HG03575 (cell line): ENCODE measurements around the gene AKAP12.
A peak's percentile ranks its signal among the peaks of the same experiment; 100 is the strongest.
"Not testable (repeated sequence)": the region's sequence is repeated elsewhere in the genome, so short reads cannot be mapped to it uniquely, and the experiment has no call there.

ENCODE experiments used
- ATAC-seq: cut with Tn5 transposase; IDR thresholded peaks from one replicate; pipeline ENCODE4 v1.9.1; 2021; ENCODE audit not compliant: unreplicated experiment, insufficient number of reproducible peaks, low FRiP score; ENCODE audit errors: extremely low read depth

AKAP12 gene

DNA sequence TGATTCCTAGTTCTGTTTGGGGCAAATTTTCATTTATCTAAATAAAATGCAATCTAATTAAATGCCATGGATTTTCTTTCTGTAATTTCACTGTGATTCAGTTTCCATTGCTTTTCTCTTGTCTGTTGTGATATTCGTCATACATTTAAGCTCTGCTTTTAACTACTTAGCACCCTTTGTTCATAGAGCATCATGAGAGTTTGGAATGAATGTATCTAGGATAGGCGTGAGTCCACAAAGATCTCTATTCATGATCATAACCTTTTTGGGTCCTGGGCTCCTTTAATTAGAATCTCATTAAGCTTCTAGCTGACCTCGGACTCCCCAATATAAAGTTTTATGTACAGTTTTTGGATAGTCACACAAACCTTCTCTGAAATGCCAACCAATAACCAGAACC is 118.7 kb downstream of the AKAP12 start:
- ATAC-seq = no peak

DNA sequence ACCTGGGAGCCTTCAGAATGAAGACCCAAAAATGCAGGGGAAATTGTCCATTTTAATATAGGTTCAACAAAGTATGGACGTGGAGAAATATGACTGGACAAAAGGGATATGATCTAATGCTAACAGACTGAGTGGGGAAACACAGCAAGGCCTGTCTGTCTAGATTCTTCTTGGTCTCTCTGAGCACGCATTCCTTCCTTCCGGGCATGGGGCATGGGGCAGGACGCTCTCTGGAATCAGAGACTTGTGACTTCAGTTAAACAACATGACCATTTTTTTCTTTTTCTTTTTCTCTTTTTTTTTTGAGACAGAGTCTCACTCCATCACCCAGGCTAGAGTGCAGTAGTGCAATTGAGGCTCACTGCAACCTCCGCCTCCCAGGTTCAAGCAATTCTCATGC is 119.7 kb downstream of the AKAP12 start:
- ATAC-seq = no peak

DNA sequence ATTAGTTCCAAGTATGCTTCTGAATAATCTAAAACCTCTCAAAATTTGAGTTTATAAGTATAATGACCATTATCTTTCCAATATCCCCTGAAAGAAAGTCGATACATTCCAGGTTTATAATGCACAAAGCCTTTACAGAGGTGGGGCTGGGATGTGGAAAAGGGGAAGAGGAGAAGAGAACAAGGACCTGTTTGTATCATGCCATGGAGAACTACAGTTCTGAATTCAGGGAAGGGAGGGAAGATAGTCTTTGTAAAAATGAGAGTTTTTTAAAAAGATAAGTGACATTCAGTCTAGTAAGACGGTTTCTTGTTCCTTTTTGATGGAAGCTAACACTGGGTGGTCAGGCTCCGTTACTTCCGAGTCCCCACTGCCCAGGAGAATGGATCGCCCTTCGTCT is 125.5 kb downstream of the AKAP12 start:
- ATAC-seq = no peak

DNA sequence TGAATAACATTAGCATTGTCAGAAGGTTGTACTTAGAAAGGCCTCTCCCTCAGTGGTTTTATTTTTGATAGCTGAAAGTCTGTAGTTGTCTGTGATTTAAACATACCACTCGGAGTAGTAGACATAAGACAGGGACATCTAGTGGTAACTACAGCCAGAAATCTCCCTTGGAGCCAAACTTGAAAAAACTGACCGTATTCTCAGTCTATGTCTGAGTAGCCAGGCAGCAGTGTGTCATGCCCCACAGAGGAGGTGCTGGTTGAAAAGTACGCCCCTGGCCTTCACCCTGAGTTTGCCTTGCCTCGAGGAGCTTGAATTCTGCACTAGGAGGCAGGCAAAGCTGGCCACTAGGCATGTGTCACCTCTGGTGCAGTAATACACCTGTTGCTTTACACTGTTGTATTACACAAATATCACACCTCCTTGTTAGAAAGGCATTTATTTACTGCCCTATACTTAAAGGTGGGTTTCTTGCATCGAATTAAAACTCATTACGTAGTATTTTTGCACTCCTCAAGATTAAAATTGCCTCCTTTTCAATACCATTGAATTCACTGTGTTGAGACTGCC is 130.8 kb downstream of the AKAP12 start:
- no peak for ATAC-seq

DNA sequence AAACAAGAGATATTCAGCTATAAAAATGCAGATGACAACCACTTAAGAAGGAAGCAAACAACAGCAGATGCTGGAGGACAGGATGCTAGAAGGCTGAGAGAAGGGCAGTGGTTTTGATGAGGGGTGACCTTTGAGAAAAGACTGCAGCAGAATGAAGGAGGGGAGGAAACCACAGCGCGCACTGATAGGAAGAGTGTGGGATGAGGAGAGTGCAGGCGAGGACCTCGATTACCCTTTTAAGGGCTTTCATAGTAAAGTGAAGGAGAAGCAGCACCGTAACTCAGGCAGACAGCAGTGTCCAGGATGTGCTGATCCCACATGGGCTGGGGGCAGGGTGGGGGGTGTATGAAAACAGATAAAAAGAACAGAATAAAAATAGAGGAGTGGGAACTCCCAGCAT is 132.4 kb downstream of the AKAP12 start:
- ATAC-seq = no peak

DNA sequence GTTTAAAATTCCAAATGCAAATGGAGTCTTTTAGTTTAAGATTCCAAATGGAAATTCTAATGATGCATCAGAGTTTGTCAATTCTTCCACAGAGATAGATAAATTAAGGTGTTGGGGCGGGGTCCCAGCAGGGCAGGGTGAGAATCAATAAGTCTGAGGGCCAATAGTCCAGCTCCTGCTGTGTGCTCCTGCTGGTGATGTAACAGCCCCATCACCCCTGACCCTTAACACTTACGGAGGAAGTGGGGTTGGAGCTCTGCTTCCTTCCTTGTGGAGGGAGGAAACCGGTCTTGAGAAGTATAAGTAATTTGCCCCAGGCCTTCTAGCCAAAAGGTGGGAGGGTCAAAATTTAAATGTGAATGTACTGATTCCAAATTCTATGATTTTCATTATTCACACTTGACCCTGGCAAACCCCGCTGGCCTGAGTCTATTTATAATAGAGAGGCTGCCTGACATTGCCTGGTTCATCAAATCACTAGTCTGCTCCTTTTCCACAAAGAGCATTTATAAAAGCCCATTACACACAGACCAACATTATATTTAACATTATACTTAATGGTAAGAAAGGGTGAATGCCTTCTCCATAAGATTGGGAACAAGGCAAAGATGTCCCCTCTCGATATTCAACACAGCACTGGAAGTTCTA is 134.4 kb downstream of the AKAP12 start:
- no peak for ATAC-seq

DNA sequence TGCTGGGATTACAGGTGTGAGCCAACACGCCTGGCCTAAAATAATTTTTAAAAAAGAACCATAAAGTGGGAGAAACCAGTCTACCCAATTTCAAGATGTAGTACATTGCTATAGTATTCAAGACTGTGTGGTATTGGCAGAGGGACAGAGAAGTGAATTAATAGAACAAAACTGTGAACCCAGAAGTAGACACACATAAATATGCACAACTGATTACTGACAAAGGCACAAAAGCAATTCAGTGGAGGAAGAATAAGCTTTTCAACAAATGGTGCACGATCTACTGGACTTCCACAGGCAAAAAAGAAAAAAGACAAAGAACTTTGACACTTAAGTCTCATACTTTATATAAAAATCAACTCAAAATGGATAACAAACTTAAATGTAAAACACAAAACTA is 136.1 kb downstream of the AKAP12 start:
- ATAC-seq = no peak

DNA sequence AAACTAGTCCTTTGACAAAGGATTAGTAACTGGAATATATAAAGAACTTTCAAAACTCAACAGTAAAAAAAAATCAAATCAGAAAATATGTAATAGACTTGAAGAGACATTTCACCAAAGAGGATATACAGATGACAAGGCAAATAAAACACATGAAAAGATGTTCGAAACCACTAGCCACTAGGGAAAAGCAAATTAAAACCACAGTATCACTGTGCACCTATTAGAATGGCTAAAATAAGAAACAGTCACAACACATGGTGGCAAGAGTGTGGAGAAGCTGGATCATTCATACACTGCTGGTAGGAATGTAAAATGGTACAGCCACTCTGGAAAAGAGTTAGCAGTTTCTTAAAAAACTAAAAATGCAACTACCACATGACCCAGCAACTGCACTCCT is 136.7 kb downstream of the AKAP12 start:
- no peak for ATAC-seq

DNA sequence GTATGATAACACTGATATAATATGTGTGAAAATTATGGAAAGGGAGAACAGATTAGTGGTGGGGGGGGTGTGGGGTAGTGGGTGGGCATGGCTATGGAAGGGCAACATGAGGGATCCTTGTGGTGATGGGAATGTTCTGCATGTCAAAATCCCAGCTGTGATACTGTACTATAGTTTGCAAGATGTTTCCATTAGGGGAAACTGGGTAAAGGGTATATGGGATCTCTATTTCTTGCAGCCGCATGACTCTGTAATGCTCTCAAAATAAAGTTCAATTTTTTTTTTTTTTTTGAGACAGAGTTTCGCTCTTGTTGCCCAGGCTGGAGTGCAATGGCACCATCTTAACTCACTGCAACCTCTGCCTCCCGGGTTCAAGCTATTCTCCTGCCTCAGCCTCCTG is 137.3 kb downstream of the AKAP12 start:
- ATAC-seq = no peak

DNA sequence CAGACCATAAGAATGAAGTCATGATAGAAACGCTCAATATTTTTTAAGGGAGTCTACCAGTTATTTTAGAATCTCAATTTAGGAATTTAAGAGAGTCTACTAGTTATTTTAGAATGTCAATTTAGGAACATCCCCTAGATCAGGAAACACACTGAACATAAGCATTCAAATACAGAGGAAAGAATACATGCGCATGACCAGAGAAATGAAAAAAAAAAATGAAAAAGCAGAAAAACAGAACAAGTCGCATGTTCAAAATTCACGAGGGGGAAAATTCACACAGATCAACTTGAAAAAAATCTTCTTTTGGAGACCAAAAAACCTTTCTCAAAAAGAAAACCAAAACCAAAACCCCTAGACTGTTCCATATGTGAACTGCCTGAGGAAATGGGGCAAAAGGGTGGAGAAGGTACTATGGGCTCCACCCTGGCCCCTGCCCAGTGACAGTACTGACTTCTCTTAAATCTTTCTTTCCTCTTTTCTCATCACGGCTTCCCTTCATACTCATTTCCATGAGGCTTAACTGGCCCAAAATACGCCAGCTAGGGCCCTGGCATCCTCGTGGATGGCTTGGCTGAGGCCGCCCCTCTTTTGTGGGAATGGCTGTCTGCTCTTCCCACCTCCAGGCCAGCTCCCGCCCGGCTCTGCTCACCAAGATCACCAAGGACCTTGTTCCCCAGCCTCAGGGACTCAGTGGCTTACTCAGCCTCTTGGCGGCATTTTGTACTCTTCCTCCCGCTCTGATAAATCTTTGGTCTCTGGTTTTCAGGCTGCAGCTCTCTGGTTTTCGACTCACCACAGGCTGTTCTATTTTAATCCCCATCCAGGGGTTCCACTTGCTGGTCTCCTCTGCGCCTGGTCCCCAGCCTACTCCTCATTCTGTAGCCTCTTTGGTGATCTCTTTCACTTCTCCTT is 140.4 kb downstream of the AKAP12 start:
- ATAC-seq = no peak

DNA sequence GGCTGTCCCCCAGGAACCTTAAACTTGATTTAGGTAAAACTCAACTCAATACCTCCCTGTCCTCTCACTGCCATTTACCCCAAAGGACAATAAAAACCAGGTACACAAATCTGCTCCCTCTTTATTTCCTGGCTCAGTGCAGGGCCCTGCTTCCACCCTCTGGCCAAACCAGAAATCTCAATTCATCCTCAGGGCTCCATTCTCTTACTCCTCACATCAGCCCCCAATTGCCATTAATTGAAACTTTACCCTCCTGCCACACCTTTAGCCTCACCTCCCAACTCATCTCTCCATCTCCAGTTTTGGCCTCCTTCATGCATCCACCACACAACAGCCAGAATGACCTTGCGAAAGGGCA is 141.1 kb downstream of the AKAP12 start:
- ATAC-seq = no peak

DNA sequence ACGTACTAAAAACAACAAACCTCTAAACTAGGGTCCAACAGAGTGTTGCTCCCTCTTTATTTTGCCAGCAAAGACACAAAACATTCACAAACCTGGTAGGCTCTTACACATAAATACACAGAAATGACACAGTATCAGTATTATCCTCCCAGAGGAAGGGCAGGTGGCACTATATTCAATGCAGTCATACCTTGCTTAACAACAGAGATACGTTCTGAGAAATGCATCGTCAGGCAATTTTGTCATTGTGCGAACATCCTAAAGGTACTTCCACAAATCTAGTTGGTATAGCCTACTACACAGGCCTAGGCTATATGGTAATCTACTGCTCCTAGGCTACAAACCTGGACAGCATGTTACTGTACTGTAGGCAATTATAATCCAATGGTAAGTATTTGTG is 142.0 kb downstream of the AKAP12 start:
- ATAC-seq = no peak

DNA sequence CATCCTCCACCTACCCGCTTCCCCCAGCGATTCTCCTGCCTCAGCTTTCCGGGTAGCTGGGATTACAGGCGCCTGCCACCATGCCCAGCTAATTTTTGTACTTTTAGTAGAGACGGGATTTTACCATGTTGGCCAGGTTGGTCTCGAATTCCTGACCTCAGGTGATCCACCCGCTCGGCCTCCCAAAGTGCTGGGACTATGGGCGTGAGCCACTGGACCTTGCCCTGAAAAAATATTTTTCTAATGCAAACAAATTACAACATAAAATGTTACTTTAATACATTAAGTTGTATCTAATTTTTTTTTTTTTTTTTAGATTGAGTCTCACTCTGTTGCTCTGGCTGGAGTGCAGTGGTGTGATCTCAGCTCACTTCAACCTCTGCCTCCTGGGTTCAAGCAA is 142.9 kb downstream of the AKAP12 start:
- ATAC-seq = not testable (repeated sequence)

DNA sequence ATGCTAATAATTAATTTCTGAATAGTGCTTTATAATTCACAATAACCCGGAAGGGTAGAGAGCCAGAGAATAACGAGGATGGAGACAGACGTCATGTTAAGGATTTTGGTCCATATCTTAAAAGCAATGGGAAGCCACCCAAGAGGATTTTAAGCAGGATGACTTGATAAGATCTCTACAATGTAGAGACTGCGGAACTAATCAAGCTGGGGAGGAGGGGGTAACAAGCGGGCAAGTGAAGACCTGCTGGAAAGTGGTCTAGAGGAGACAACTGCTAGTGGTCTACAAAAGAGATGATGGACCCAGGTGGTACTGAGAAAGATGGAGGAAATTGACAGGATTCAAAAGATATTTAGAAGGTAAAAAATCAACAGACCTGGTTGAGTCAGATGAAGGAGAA is 144.4 kb downstream of the AKAP12 start:
- ATAC-seq = no peak

DNA sequence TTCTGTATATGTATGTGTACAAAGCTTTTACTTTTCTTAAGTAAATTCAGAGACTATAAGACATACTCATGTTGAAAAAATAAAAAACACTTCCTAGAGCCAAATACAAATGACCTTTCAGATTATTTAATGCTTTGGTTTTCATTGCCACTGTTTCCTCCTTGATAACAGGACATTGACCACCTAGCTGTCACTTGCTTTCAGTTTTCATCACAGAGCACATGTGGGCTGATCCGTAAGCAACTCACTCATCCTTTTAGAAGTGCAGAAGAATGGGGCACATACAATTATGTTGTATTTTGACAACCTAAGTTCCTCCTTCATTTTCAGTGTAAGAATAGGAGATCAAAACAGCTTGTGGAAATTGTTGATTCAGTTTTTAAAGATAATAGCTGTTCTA is 145.4 kb downstream of the AKAP12 start:
- no peak for ATAC-seq

DNA sequence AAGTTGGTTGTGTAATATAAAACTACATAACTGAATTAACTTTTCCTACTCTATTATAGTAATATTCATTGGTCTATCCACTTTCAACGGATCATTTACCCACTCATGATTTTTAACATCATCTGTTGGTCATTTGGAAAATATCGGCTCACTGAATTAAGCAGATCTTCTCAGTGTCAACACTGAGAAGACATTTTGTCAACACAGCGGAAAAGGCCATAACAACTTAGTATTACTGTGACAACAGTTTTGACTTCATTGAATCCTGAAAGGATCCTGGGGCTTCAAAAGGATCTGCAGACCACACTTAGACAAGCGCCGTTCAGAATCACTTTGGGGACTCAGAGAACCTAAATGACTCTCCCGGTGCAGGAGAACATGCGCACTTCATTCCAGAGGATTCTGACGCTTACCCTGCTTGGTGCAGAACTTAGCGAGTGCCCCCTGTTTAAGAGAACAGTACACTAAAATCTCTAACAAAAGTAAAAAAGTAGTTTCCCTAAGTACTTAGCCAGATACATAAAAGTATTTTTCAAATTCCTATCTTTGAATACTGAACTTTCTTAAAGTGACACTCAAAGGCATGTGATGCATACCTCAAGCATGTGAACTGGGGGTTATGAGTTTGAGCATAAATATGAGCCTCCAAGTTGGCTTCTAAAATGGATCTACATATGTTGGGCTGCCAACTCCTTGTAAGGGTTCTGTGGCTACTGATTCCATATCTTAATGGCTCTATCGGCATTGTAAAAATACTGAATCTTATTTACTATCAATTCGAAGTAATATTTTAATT is 147.6 kb downstream of the AKAP12 start:
- no peak for ATAC-seq

DNA sequence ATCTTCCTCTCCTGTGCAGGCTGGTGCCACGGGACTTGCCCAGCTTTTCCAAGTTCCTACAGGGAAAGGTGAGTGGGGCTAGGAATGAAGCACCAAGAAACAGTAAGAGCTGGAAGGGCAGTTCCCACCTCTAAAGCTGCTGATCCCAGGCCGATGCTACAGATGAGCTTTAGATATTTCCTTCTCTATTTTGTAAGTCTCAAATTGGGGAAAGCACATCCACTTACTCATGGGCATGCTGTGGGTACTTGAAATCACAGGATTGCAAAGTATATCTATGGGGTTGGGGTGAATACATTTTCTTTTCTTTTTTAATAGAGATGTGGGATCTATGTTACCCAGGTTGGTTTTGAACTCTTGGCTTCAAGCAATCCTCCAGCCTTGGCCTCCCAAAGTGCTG is 148.5 kb downstream of the AKAP12 start:
- no peak for ATAC-seq

DNA sequence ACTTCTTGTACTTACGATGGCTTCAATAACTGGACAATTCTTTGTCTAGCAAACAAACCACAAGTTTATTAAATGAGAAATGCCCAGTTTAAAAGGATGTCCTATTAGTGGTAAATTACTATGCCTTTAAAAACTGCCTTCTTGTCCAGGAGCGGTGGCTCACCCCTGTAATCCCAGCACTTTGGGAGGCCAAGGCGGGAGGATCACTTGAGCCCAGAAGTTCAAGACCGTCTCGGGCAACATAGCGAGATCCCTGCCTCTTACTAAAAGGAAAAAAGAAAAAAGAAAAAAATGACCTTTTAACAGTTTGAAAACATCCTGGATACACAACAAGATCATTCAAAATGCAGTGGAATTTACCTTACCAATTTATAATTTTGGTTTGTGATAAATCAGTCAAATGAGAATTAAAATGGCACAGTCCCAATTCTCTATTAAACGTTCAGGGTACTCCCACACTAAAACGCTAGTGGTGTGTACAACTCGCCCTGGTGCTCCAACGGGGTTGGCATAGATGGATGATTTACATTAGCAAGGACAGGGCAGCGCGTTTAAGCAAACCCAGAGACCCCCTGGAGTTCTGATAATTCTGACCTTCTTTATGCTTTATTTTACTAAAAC is 149.3 kb downstream of the AKAP12 start:
- ATAC-seq = no peak

DNA sequence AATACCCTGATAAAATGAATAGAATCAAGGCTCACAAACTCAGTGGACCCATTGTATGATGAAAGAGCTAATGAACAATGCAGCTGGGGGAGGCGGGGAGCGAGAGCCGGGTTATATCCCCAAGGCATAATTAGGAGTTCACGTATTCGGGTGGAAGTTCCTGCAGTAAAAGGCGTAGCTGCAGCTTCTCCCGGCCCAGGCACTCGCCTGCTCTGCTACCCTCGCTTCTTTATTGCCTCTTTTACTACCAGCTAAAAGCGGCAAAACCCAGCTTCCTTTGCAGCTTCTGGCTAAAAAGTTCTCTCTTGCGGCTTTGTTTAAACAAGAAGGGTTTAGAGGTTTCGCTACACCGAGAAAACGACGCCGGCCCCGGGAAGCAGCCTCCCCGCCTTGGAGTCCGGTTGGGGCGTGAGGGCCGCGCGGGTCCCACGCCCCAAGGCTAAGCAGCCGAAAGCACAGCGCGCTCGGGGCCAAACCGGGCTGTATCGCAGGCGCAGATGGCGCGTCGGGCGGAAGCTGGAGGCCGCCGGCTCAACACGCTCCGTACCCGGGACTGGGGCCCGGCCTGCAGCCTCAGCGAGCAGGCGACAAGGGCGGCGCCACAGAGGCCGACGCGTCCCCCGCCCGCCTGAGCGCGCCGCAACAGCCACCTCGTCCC is 150.0 kb downstream of the AKAP12 start:
- peak; percentile 30 for ATAC-seq
